HG02759 (cell line): Measurements from ENCODE around the gene BDH1.
"Not testable (repeated sequence)": the region's sequence is repeated elsewhere in the genome, so short reads cannot be mapped to it uniquely, and the experiment has no call there.

Source experiments
- ATAC-seq: cut with Tn5 transposase; IDR thresholded peaks from one replicate; pipeline ENCODE4 v1.9.1; 2021; ENCODE audit warnings: mild to moderate bottlenecking, moderate library complexity; ENCODE audit not compliant: unreplicated experiment

BDH1 gene, protein sequence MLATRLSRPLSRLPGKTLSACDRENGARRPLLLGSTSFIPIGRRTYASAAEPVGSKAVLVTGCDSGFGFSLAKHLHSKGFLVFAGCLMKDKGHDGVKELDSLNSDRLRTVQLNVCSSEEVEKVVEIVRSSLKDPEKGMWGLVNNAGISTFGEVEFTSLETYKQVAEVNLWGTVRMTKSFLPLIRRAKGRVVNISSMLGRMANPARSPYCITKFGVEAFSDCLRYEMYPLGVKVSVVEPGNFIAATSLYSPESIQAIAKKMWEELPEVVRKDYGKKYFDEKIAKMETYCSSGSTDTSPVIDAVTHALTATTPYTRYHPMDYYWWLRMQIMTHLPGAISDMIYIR

GRCh38 chr3:197555281-197556261, at the start of gene BDH1:
Gene BDH1, minus strand, starts transcription at chr3:197555968. Its CDS starts 9,525 bp downstream, at chr3:197546443.
- peak; percentile 47 for ATAC-seq

DNA sequence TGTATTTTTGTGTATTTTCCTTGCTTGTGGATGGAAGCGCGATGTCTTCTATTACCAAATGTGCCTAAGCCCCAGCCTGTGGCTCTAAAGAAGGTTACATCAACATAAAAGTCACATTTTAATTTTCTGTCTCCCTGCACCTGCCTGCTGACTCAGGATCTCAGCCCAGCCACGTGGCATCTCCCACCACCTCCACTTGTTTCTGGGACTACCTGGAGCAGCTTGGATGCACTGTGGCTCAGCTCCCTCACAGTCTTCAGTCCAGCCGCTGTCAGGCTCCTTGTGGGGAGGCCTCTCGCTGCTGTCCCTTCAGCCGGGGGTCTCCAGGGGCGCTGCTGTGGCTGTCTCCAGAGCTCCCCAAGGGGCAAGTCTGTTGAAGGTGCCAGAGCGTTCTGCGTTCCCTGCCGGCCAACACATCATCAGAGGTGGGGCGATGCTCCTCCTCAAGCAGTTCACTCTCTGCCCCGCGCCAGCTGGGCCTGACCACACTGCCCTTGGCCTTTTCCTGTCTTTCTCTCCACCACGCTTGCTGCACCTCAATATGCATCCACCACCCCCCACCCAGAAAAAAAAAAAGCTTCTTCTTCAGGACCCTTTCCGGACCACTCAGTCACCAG, 47.7 kb upstream of the BDH1 start:
- ATAC-seq, result no peak

- not testable (repeated sequence) for ATAC-seq
Measured at GRCh38 chr3:197602351-197602750, 46.6 kb upstream of the BDH1 start.

GRCh38 chr3:197601566-197601840, 45.7 kb upstream of the BDH1 start:
- not testable (repeated sequence) for ATAC-seq

DNA sequence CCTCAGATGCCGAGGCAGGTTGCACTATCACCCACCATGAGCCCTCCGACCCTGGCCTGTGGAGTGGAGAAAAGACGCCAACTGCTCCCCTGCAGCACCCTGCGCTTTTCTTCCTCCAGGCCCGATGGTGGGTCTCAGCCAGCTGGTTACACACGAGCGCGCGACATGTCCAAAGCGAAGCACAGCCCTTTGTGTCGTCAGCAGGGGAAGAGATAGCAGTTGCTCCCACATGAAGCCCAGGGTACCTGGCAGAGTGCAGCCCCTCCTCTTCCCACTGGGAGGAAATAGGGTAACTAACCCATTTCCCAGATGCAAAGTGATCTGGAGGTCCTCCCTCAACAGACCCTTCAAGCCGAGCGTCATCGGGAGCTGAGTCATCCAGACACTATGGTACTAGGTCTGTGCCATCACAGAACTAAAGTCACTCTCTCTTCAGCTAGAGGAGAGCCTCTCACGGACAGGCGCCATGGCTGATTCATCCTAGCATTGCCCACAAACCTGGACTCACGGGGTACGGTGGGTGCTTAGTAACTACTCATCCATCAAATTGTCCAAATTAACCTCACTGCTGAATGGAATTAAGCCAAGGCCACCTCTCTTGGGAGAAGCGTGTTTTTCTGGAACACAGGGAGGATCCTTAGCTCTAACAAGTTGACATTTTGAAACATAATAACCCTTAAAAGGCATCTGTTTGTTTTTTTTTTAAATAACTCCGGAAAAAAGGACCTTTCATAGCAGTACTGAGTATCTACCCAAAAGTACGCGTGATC, 45.2 kb upstream of the BDH1 start:
- ATAC-seq, result no peak

DNA sequence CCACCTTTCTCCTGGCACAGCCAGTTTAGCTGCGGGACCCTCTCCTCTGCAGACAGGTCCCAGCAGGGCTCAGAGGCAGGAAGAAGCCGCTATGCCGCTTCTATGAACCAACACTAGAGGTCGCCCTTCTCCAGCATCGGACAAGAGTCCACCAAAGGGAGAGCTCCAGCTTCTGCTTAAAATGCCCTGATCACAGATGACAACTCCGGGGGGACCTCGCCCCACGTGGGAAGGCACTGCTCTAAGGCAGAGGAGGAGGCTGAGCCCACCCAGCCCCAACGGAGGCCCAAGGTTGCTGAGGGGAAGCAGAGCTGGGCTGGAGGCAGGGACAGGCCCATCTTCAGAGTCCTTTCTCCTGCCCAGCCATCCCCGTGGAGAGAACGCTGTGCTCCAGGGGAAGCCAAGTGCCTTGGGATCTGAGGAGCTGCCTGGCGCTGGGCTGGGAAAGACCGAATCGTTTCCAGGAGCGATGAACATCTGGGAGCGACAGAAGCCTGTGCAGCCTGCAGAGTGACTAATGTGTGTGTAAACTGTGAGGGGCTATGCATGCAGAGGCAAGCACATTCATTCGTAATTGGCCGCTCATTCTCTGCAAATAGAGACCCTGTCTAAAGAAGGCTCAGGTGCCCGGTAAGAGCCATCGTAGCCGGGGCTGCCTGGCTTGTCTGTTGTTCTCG, 43.5 kb upstream of the BDH1 start:
- ATAC-seq, result peak; percentile 83

GRCh38 chr3:197598404-197598980, 42.7 kb upstream of the BDH1 start:
- ATAC-seq, result no peak

- no peak for ATAC-seq
Measured at GRCh38 chr3:197597335-197597734, 41.6 kb upstream of the BDH1 start.

DNA sequence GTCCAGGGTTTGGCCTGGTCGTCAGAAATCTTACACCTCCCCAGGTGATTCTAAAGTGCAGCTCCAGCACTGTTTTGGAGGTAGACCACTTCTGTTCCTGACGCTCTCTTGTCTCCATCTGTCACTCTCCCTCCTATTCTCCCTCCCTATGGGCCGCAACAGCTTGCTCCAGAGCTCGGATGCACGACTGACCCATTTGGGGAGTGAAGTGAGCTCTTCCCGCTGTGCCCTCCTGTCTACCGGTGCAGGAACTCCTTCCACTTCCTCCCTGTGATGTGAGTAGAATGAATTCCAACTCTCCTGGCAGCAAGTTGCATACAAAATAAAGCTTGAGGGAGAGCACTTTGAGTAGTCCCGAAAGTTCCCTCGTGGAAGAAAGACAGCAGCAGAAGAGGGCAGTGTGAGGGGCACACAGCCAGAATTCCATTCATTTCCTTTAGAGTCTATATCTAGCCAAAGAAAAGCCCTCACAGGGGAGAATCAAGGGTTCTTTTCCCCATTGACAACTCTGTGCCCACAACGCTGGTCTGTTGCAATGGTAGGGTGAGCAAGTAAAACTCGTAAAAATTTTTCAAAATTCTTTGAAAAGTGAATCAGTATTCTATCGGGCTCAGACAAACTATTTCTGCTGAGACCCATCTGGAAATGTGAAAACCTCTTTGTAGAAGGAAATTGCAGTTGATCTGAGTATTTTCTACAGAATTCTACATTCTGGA, 39.9 kb upstream of the BDH1 start:
- ATAC-seq, result no peak

DNA sequence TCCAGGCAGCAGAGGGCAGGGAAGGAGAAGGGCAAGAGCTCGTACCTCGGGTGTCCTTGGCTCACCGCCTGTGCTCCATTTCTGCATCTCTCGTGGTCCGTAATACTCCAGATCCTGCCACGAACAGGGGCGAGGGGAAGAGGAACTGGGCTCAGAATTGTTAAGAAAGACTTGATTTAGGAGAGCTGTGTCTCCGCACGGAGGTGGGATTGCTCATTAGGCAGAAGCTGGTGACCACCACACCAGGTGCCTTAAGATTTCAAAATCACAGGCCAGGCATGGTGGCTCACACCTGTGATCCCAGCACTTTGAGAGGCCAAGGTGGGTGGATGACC, 37.2 kb upstream of the BDH1 start:
- no peak for ATAC-seq

- ATAC-seq, result no peak
Measured at GRCh38 chr3:197592361-197593045, 36.7 kb upstream of the BDH1 start.

- ATAC-seq, result no peak
Measured at GRCh38 chr3:197591816-197592215, 36.0 kb upstream of the BDH1 start.

- no peak for ATAC-seq
Measured at GRCh38 chr3:197590313-197590962, 34.7 kb upstream of the BDH1 start.

GRCh38 chr3:197589545-197589944, 33.8 kb upstream of the BDH1 start:
- no peak for ATAC-seq

DNA sequence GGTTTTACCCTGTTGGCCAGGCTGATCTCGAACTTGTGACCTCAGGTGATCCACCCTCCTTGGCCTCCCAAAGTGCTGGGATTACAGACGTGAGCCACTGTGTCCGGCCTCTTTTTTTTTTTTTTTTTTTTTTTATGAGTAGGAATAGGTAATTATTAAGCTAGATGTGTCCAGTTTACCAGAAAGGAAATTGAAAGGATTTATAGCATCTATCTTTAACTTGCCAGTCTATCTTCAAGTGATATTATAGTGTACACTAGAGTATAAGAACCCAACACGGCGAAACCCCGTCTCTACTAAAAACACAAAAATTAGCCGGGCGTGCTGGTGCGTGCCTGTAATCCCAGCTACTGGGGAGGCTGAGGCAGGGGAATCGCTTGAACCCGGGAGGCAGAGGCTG, 31.0 kb upstream of the BDH1 start:
- ATAC-seq, result not testable (repeated sequence)

GRCh38 chr3:197586181-197586580, 30.4 kb upstream of the BDH1 start:
- ATAC-seq, result no peak

DNA sequence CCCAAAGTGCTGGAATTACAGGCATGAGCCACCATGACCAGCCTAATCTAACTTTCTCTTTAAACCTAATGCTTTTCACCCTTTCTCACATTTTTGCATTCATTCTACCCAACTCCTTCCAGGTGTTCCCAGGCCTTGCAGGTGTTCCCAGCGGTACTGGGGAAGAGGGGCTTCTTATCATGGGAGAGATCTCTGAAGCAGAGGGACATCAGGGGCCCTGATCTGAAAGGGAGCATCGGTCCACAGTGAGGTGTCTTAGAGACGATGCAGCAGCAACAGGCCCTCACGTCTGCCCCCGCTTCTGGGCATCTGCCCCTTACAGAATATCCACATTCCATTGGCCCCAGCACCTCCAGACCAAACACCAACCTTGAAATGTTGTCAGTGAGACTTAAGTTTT, 29.0 kb upstream of the BDH1 start:
- ATAC-seq, result no peak

DNA sequence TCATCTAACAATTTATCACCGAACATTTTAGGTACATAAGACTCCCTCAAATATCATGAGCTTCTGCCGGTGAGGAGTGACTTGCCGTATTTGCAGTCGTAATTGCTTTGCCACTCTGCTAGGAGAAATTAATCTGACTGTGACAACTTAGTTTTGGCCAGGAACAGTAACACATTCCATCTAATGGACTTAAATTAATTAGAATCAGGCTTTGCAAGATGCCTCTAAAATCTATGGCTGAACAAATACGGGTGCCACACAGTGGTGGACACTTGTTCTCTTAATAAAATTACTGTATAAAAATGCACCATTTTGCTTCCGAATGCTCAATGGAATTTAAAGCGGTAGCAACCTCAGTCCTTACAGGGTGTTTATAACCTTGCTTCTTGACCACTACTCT, 27.6 kb upstream of the BDH1 start:
- ATAC-seq, result no peak
